ENCODE results near the gene METTL21C. TPM values are rescaled to one million over a fixed set of nuclear protein-coding genes. Genes with fewer than 3 reads are reported as not detected.

The METTL21C gene
- polyA plus RNA-seq, 3 donors, result not detected

GRCh38 chr13:102642475-102642874 lies 52.4 kb downstream of the METTL21C start:
- Mint-ChIP-seq H3K4me1 (no peaks in the 10 kb centered on the region), H3K27me3 (ENCODE audit: low read depth in 3 of 3) (no peaks in the 10 kb centered on the region), H3K4me3 (no peak overlapping the region), H3K9me3 (no peaks in the 10 kb centered on the region), H3K27ac (no peak overlapping the region), H3K36me3 (peaks cover 85 to 90% of the 10 kb centered on the region in 2 donors)
- intact Hi-C loops (cut with micrococcal nuclease), result no loop called here
- no peaks in the 10 kb centered on the region for H3K79me2 ChIP-seq (ENCODE audit: insufficient read depth, low read length)
- peaks cover 97 to 100% of the 10 kb centered on the region in 2 donors for H3K36me3 ChIP-seq (replicated peaks in 1 of 2; ENCODE audit: control insufficient read depth in 1 of 2, insufficient read depth in 2 of 2, low read length in 2 of 2)
- TF ChIP-seq CTCF (IDR thresholded peaks at IDR 0.05), result no peak
- no peak overlapping the region for H2AFZ ChIP-seq (ENCODE audit: insufficient read depth, low read depth, low read length, poor library complexity, severe bottlenecking)
- H3K27ac ChIP-seq (ENCODE audit: low read depth in 1 of 2, low read length in 2 of 2), result no peak overlapping the region
- no peak for DNase-seq
- no peak overlapping the region for H3K9ac ChIP-seq (ENCODE audit: insufficient read depth, low read length, poor library complexity, severe bottlenecking)
- H4K20me1 ChIP-seq (ENCODE audit: insufficient read depth, low read length), result no peaks in the 10 kb centered on the region
- no peak overlapping the region for H3K4me2 ChIP-seq (replicated peaks; ENCODE audit: extremely low read depth, low read length, poor library complexity, severe bottlenecking)
- H3K9me3 ChIP-seq (replicated peaks in 1 of 2; ENCODE audit: control insufficient read depth in 1 of 2, insufficient read depth in 1 of 2, low read length in 2 of 2), result no peaks in the 10 kb centered on the region
- no peaks in the 10 kb centered on the region for H3K4me1 ChIP-seq (ENCODE audit: control insufficient read depth in 1 of 2, insufficient read depth in 2 of 2, low read length in 2 of 2)
- WGBS (ENCODE audit: insufficient coverage), result 96% methylated on average over 4 of the region's 6 CpGs
- no peak overlapping the region for H3K4me3 ChIP-seq (replicated peaks in 1 of 3; ENCODE audit: low read depth in 2 of 3, low read length in 3 of 3)
- no peaks in the 10 kb centered on the region for H3K27me3 ChIP-seq (ENCODE audit: control insufficient read depth in 2 of 2, insufficient read depth in 2 of 2, low read length in 2 of 2)

DNA sequence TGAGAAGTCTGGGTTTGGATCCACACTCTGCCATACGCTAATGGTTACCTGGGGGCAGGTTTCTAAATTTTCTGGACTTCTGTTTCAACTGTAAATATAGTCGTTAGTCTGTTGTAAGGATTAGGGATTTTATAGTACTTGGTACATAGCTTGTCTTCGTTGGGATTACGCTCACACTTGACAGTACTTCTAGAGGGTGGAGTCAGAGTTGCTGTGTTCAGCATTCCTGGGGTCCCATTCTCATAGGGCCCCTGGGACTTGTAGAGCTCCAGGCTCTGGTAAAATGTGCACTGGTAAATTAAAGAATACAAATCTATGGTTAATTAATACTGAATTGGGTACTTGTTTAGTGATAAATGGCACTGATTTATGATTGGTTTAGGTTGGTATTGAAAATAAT lies 52.8 kb downstream of the METTL21C start:
- peaks cover 85 to 90% of the 10 kb centered on the region in 2 donors for H3K36me3 Mint-ChIP-seq
- Histone ChIP-seq H3K4me3 (replicated peaks in 1 of 3; ENCODE audit: low read depth in 2 of 3, low read length in 3 of 3) (no peak overlapping the region), H3K4me1 (ENCODE audit: control insufficient read depth in 1 of 2, insufficient read depth in 2 of 2, low read length in 2 of 2) (no peaks in the 10 kb centered on the region), H4K20me1 (ENCODE audit: insufficient read depth, low read length) (no peaks in the 10 kb centered on the region), H3K4me2 (replicated peaks; ENCODE audit: extremely low read depth, low read length, poor library complexity, severe bottlenecking) (no peak overlapping the region), H3K36me3 (replicated peaks in 1 of 2; ENCODE audit: control insufficient read depth in 1 of 2, insufficient read depth in 2 of 2, low read length in 2 of 2) (peaks cover 97 to 100% of the 10 kb centered on the region in 2 donors), H3K27me3 (ENCODE audit: control insufficient read depth in 2 of 2, insufficient read depth in 2 of 2, low read length in 2 of 2) (no peaks in the 10 kb centered on the region), H3K79me2 (ENCODE audit: insufficient read depth, low read length) (no peaks in the 10 kb centered on the region), H3K9ac (ENCODE audit: insufficient read depth, low read length, poor library complexity, severe bottlenecking) (no peak overlapping the region), H3K27ac (ENCODE audit: low read depth in 1 of 2, low read length in 2 of 2) (no peak overlapping the region), H2AFZ (ENCODE audit: insufficient read depth, low read depth, low read length, poor library complexity, severe bottlenecking) (no peak overlapping the region), H3K9me3 (replicated peaks in 1 of 2; ENCODE audit: control insufficient read depth in 1 of 2, insufficient read depth in 1 of 2, low read length in 2 of 2) (no peaks in the 10 kb centered on the region)
- no peaks in the 10 kb centered on the region for H3K9me3 Mint-ChIP-seq
- H3K27me3 Mint-ChIP-seq (ENCODE audit: low read depth in 3 of 3), result no peaks in the 10 kb centered on the region
- 100% methylated on average over 4 of the region's 4 CpGs for WGBS (ENCODE audit: insufficient coverage)
- H3K4me3 Mint-ChIP-seq, result no peak overlapping the region
- intact Hi-C loops (cut with micrococcal nuclease), result no loop called here
- no peak for DNase-seq
- no peaks in the 10 kb centered on the region for H3K4me1 Mint-ChIP-seq
- no peak overlapping the region for H3K27ac Mint-ChIP-seq
- TF ChIP-seq CTCF (IDR thresholded peaks at IDR 0.05), result no peak

Data from CD14-positive monocyte (primary cell).